Cardiac muscle cell (in vitro differentiated cells and primary cell): ENCODE data around the gene RPL3. TPM values are rescaled to one million over a fixed set of nuclear protein-coding genes. Genes with fewer than 3 reads are reported as not detected.

ENCODE experiments used
- DNase-seq, 2 donors: peaks; one replicate each; pipeline versions ENCODE4 v3.0.0 to v3.0.0-alpha.2; 2010 to 2017; ENCODE audit warnings: low read depth in 1 of 2, low spot score in 1 of 2
- H3K27ac ChIP-seq: fragments of 200-600 bp; sonication (generic); 2 replicates; pipeline ENCODE4 v1.5.1; 2016
- H3K27me3 ChIP-seq: fragments of 200-600 bp; sonication (generic); 2 replicates; pipeline ENCODE4 v1.6.0; 2016; ENCODE audit warnings: control low read depth
- H3K36me3 ChIP-seq: fragments of 200-600 bp; sonication (generic); 2 replicates; pipeline ENCODE4 v1.5.1; 2016; ENCODE audit warnings: control low read depth
- H3K4me1 ChIP-seq: fragments of 200-600 bp; sonication (generic); 2 replicates; pipeline ENCODE4 v1.8.1; 2017; ENCODE audit warnings: low read depth, mild to moderate bottlenecking, mixed run types
- H3K4me3 ChIP-seq: fragments of 200-600 bp; sonication (generic); 2 replicates; pipeline ENCODE4 v1.5.1; 2016; ENCODE audit warnings: mild to moderate bottlenecking
- H3K9me3 ChIP-seq: fragments of 200-600 bp; sonication (generic); 2 replicates; pipeline ENCODE4 v1.5.1; 2017; ENCODE audit warnings: low read depth, mild to moderate bottlenecking, control low read depth
- CTCF ChIP-seq: IDR thresholded peaks from 2 replicates; pipeline ENCODE4 v1.5.1; 2012; ENCODE audit warnings: low read depth, mild to moderate bottlenecking, low read length
- polyA plus RNA-seq: library from polyadenylated mRNA; unstranded; fragments of >200 nt; fragmentation: Nextera tagmentation; extraction: Ambion mirVana; gene quantifications from 2 replicates; pipeline ENCODE4 v1.2.1, GENCODE V29; 2016
- total RNA-seq: library from RNA; depleted of rRNA; stranded (reverse); fragments of >200 nt; gene quantifications from 2 replicates; pipeline ENCODE4 v1.2.3, GENCODE V29; 2016

RPL3 gene
- total RNA-seq (2,304 and 2,959 TPM in 2 replicates), polyA plus RNA-seq (1,107 and 1,423 TPM in 2 replicates)

GRCh38 chr22:39319284-39320022, at the start of gene RPL3:
Gene RPL3 (minus strand): TSS chr22:39319623. CDS start chr22:39319597, 26 bp downstream.
- no peak for TF ChIP-seq CTCF
- no peaks in the 10 kb centered on the region for H3K27me3 ChIP-seq
- peak; percentile 98 to 99 for DNase-seq
- H3K4me1 ChIP-seq: peaks cover 15% of the 10 kb centered on the region
- no peaks in the 10 kb centered on the region for H3K9me3 ChIP-seq
- H3K27ac ChIP-seq: peak within 1 kb of the TSS; percentile 96
- H3K4me3 ChIP-seq: peak within 1 kb of the TSS; percentile 80
- peaks cover 35% of the 10 kb centered on the region for H3K36me3 ChIP-seq

- DNase-seq: no peak
- Histone ChIP-seq H3K36me3 (no peaks in the 10 kb centered on the region), H3K4me1 (peaks cover 3% of the 10 kb centered on the region), H3K27ac (no peak overlapping the region), H3K9me3 (no peaks in the 10 kb centered on the region), H3K27me3 (no peaks in the 10 kb centered on the region), H3K4me3 (no peak overlapping the region)
- TF ChIP-seq CTCF: no peak
Observed at GRCh38 chr22:39369186-39369585, 49.8 kb upstream of the RPL3 start.

- Histone ChIP-seq H3K36me3 (no peaks in the 10 kb centered on the region), H3K4me1 (peaks cover 3% of the 10 kb centered on the region), H3K27me3 (no peaks in the 10 kb centered on the region), H3K9me3 (no peaks in the 10 kb centered on the region), H3K27ac (no peak overlapping the region), H3K4me3 (no peak overlapping the region)
- no peak for DNase-seq
- TF ChIP-seq CTCF: no peak
Observed at GRCh38 chr22:39368461-39368911, 49.1 kb upstream of the RPL3 start.

- no peak for DNase-seq
- Histone ChIP-seq H3K27ac (no peak overlapping the region), H3K27me3 (no peaks in the 10 kb centered on the region), H3K4me3 (no peak overlapping the region), H3K4me1 (peaks cover 8% of the 10 kb centered on the region), H3K36me3 (no peaks in the 10 kb centered on the region), H3K9me3 (no peaks in the 10 kb centered on the region)
- TF ChIP-seq CTCF: no peak
Observed at GRCh38 chr22:39367035-39367434, 47.6 kb upstream of the RPL3 start.

GRCh38 chr22:39365492-39365780, 46.0 kb upstream of the RPL3 start:
- Histone ChIP-seq H3K36me3 (no peaks in the 10 kb centered on the region), H3K4me1 (peaks cover 9% of the 10 kb centered on the region), H3K9me3 (no peaks in the 10 kb centered on the region), H3K4me3 (no peak overlapping the region), H3K27ac (no peak overlapping the region), H3K27me3 (no peaks in the 10 kb centered on the region)
- no peak for TF ChIP-seq CTCF
- DNase-seq: no peak
